Retinal pigment epithelial cell (primary cell): ENCODE measurements around the gene SLC38A11.
"Not testable (repeated sequence)": the region's sequence is repeated elsewhere in the genome, so short reads cannot be mapped to it uniquely, and the experiment has no call there.

Source experiments
- DNase-seq: peaks from one replicate; pipeline ENCODE4 v3.0.0-alpha.2; 2010; ENCODE audit warnings: low read depth
- H3K4me3 ChIP-seq: 2 replicates; pipeline ENCODE4 v1.5.1; 2011; ENCODE audit warnings: mild to moderate bottlenecking, low read length, control low read depth, moderate library complexity
- CTCF ChIP-seq: conservative IDR thresholded peaks from 2 replicates; pipeline ENCODE4 v1.5.1; 2011; ENCODE audit warnings: low read depth, low read length, control low read depth, inconsistent platforms

The SLC38A11 gene

DNA sequence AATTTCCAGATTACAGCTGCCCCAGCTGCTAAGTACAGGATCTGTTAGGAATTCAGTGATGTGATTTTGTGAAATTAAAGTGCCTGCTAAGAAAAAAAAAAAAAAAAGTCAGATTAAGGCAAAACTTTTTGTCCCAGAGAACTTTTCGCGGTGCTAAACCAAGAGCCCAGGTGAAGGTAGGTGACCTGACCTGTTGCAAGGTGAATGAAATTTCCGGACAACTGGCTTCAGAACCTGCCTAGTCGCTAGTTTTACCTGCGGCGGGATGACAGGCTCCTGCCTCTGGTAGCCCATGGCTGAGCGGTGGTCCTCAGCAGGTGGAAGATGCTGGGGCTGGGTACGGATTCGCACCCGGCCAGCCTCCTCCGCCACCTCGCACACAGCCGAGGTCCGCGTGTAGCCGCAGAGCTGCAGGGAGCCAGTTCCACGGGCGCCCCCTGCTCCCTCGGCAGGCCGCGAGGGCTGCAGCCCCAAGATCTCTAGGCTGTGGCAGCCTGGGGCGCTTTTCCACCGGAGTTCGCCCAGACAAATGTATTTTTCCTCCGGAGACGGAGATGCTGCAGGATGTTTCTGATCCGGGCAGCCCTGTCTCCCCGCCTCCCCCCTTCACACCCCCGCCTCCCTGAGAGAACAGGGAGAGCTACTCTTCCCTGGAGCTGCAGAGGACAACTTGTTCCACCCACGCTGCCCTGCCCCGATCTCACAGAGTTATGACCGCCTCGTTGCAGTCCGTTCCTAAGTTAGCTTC, at the start of gene SLC38A11:
Gene SLC38A11, minus strand, starts transcription at position 572 of the 748 bp plus-strand sequence. Its CDS starts 278 bp downstream, at position 294.
- peak; percentile 32 for TF ChIP-seq CTCF
- no peak for DNase-seq
- H3K4me3 ChIP-seq = peak within 1 kb of the TSS; percentile 67

DNA sequence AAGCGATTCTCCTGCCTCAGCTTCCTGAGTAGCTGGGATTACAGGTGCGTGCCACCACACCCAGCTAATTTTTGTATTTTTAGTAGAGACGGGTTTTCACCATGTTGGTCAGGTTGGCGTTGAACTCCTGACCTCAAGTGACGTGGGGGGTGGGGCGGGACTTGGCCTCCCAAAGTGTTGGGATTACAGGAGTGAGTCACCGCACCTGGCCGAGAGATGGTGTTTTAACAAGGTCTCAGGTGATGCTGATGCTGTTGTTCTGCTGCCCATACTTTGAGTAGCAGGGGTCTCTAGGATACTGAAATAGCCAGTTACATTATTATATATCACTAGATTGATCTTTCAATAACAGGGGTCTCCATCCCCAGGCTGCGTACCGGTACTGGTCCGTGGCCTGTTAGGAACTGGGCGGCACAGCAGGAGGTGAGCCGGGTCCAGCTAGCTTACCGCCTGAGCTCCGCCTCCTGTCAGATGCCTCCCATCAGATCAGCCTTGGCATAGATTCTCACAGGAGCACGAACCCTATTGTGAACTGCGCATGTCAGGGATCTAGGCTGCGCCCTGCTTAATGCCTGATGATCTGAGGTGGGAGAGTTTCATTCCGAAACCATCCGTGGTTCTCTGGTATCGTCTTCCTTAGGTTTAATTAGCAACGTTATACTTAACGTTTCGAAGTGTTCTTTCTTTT, 48.3 kb upstream of the SLC38A11 start:
- TF ChIP-seq CTCF = no peak
- no peak overlapping the region for H3K4me3 ChIP-seq
- DNase-seq = no peak

GRCh38 chr2:165002638-165003037, 47.3 kb upstream of the SLC38A11 start:
- no peak for DNase-seq
- no peak for TF ChIP-seq CTCF
- H3K4me3 ChIP-seq = no peak overlapping the region

DNA sequence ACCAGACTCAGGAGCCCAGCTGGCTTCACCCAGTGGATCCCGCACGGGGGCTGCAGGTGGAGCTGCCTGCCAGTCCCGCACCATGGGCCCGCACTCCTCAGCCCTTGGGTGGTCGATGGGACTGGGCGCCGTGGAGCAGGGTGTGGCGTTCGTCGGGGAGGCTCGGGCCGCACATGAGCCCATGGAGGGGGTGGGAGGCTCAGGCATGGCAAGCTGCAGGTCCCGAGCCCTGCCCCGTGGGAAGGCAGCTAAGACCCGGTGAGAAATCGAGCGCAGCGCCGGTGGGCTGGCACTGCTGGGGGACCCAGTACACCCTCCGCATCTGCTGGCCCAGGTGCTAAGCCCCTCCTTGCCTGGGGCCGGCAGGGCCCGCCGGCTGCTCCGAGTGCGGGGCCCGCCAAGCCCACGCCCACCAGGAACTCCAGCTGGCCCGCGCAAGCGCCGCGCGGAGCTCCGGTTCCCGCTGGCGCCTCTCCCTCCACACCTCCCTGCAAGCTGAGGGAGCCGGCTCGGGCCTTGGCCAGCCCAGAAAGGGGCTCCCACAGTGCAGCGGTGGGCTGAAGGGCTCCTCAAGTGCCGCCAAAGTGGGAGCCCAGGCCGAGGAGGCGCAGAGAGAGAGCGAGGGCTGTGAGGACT, 39.5 kb upstream of the SLC38A11 start:
- not testable (repeated sequence) for DNase-seq

DNA sequence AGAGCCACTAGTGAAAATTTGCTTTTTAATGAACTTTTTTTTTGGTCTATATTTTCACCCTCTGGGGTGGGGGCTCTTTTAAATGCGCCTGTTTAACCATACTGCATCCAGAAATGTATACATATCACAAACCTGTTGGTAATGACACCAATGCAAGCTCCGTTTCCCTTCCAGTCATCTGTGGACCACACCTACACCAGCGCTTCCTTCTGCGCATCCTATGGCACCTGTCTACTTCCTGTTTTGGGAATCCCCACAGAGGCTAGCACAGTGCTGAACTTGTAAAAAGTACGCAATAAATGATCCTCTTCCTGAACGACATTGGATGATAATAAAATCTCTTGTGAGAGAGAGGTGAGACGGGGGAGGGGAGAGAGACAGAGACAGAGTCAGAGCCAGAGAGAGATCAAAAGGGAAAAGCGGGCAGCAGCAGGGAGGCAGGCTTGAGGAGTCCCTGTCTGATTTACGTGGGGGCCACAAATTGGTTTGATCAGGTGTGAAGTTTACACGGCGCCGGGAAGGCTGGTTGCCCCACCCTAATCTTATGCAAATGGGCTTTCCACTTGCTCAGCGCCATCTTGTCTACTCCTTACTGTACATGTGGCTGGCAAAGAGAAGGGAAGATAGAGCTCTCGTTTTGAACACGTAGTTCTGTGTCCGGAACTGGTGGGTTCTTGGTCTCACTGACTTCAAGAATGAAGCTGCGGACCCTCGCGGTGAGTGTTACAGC, 38.1 kb upstream of the SLC38A11 start:
- no peak for DNase-seq
- H3K4me3 ChIP-seq = no peak overlapping the region
- no peak for TF ChIP-seq CTCF

More for the DNA sequence above, 39.5 kb upstream of the SLC38A11 start:
- H3K4me3 ChIP-seq = not testable (repeated sequence)

DNA sequence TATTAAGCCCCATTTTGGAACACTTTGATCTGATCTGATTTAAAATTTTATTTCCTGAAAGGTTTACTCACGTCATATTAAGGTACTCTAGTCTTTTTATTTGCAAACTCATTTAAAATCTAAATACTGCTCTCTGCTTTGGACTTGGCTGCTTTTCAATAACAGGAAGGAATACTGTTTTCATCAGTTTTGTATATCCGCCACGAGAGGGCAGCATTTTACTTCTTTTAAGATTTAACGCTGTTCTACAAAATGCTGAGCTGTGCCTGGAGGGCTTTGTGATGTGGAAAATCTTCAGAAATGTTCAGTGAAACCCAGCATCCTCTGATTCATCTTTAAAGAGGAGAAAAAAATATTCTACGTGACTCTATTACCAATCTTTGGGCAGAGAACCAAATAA, 37.5 kb upstream of the SLC38A11 start:
- no peak overlapping the region for H3K4me3 ChIP-seq
- peak; percentile 40 for TF ChIP-seq CTCF
- peak; percentile 76 for DNase-seq

DNA sequence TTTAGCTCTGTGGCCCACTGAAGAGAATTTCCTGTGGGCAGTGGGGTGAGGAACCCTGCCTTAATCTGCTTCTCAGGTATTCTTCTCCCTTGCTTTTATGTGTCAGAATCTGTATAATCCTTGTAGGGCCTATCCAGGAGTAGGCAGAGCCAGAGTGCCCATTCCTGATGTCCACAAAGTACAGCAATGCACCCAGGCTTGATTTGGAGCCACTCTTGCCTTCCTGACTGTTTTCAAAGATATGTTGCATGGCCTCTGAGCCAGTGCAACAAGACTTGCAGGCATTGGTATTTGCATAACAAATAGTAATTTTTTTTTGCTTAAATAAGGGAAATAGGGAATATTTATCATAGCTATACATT, 36.7 kb upstream of the SLC38A11 start:
- H3K4me3 ChIP-seq, DNase-seq: not testable (repeated sequence)

DNA sequence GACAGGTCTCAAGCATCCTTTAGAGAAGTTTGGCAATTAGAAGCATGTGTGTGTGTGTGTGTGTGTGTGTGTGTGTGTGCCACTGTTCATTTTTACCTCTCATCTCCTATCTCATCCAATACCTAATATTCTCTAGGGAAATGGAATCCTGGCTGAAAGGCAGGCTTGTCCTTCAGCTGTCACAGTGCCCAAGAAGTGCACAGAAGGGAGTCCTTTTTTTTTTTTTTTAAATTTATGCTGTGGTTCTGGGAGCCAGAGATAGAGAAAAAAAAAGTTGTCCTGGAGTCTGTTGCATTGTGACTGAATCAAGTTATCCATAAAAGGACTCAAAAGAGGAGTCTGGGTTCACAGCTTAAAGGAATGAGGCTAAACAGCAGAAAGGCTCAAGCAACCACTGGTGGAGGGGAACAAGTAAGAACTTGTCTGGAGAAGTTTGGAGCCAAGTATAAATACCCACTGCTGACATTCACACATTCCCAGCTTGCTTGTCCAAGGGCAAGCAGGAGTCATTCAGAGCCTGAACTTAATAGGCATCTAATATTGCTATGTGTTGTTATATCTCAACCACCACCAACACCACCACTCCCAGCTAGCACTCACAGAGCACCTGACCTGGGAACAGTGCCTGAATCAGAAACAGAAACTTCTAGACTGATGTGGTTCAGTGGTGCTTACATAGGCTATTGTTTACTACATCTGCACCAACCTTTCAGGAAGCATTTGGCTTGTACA, 36.2 kb upstream of the SLC38A11 start:
- peak; percentile 65 for DNase-seq
- not testable (repeated sequence) for H3K4me3 ChIP-seq

- DNase-seq, H3K4me3 ChIP-seq: not testable (repeated sequence)
Measured at GRCh38 chr2:164990953-164991352, 35.6 kb upstream of the SLC38A11 start.

DNA sequence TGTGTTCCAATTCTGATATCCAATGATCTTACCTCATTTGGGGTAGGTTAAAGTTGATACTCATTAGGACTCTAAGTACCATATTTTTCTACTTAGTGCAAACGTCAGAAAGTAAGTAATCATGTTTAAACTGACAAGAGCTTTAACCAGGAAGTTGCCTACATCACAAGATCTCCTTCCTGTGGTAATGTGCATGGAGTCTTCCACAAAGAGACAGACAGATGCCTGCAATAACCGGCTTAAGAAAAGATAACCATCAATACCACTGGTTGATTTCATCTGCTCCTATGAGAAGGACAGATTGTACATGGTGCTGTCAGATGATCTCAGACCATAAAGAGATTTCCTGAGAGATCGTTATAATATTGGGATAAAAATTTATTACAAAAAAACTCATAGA, 33.5 kb upstream of the SLC38A11 start:
- DNase-seq, H3K4me3 ChIP-seq: not testable (repeated sequence)

DNA sequence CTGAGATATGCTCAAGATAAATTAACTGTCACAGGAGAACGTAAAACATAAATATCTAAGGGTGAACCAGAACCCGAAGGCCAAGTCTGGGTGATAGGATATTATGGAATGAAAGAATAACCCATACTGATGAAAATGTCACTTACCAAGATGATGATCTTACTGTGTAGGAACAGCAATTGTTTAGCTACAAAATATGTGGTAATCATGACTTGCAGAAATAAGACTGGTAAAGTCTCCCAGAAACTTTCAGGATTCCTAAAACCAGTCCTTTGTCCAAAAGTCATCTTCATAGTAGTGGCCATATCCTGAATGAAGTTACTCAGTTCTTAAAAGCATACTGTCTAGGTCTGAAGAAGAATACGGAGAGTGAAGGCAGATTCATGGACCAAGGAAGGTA, 30.7 kb upstream of the SLC38A11 start:
- not testable (repeated sequence) for DNase-seq, H3K4me3 ChIP-seq
